Panc1 (cell line): ENCODE measurements around the gene PSMD3. TPM values are rescaled to one million over a fixed set of nuclear protein-coding genes. Genes with fewer than 3 reads are reported as not detected.

Source experiments
- ATAC-seq: fragments of 200-7000 bp; cut with Tn5 transposase; 2 replicates; pipeline ENCODE4 v1.9.1; 2020; ENCODE audit warnings: mild to moderate bottlenecking, moderate library complexity
- BruUV-seq: library from RNA; stranded (reverse); fragments of 400-500 nt; replicated peaks from 2 replicates; lab custom pipeline; 2021; lab: Mats Ljungman, UMichigan
- CTCF ChIA-PET: fragments of 300-600 bp; sonication (Branson Sonifier 250); formaldehyde crosslinking; loops from one replicate; lab custom pipeline; 2022; ENCODE audit warnings: antibody characterized with exemption; lab: Charles Lee
- POLR2A ChIA-PET: fragments of 300-600 bp; sonication (Branson Sonifier 250); formaldehyde crosslinking; loops from one replicate; lab custom pipeline; 2022; ENCODE audit warnings: antibody characterized with exemption; lab: Charles Lee
- DNase-seq: peaks from one replicate; pipeline ENCODE4 v3.0.0-alpha.2; 2010; ENCODE audit warnings: low read depth, low spot score
- H3K27ac ChIP-seq: 2 replicates; pipeline ENCODE4 v1.5.1; 2011; ENCODE audit warnings: mild to moderate bottlenecking, low read length, inconsistent platforms
- H3K27me3 ChIP-seq: fragments of 200-500 bp; sonication (Bioruptor generic); 2 replicates; pipeline ENCODE4 v1.6.0; 2014; ENCODE audit warnings: low read length, inconsistent platforms; ENCODE audit not compliant: control insufficient read depth, insufficient read depth
- H3K36me3 ChIP-seq: fragments of 200-500 bp; sonication (Bioruptor generic); 2 replicates; pipeline ENCODE4 v1.5.1; 2014; ENCODE audit warnings: inconsistent platforms, mild to moderate bottlenecking, low read length, moderate library complexity; ENCODE audit not compliant: control insufficient read depth, insufficient read depth
- H3K4me1 ChIP-seq: 2 replicates; pipeline ENCODE4 v1.5.1; 2011; ENCODE audit warnings: inconsistent platforms, mild to moderate bottlenecking, low read length, moderate library complexity; ENCODE audit not compliant: control insufficient read depth, insufficient read depth
- H3K4me3 ChIP-seq, 2 experiments: 2 replicates each; pipeline ENCODE4 v1.5.1; 2011 to 2012; ENCODE audit warnings: low read depth in 2 of 2, low read length in 2 of 2, mild to moderate bottlenecking in 2 of 2, inconsistent platforms in 1 of 2, moderate library complexity in 1 of 2
- H3K9me3 ChIP-seq: fragments of 200-500 bp; sonication (Bioruptor generic); 2 replicates; pipeline ENCODE4 v1.5.1; 2014; ENCODE audit warnings: low read depth, mild to moderate bottlenecking, inconsistent platforms, low read length, moderate library complexity; ENCODE audit not compliant: control insufficient read depth, insufficient read depth
- CTCF ChIP-seq: fragments of 450-650 bp; IDR thresholded peaks from 2 replicates; pipeline ENCODE4 v1.5.1; 2017; ENCODE audit warnings: mild to moderate bottlenecking
- POLR2AphosphoS5 ChIP-seq: IDR thresholded peaks from 2 replicates; pipeline ENCODE4 v1.6.1; 2012; ENCODE audit warnings: mild to moderate bottlenecking, low read depth, low read length, moderate library complexity
- REST ChIP-seq, 2 experiments: IDR thresholded peaks; 2 replicates each; pipeline ENCODE4 v1.6.1; 2011 to 2012; ENCODE audit warnings: low read depth in 2 of 2, control low read depth in 1 of 2, low read length in 1 of 2, mild to moderate bottlenecking in 1 of 2, moderate library complexity in 1 of 2; ENCODE audit not compliant: insufficient read depth in 1 of 2
- SIN3A ChIP-seq: IDR thresholded peaks from 2 replicates; pipeline ENCODE4 v1.6.1; 2012; ENCODE audit warnings: low read depth, mild to moderate bottlenecking, low read length, moderate library complexity, borderline replicate concordance; ENCODE audit not compliant: insufficient read depth
- TCF7L2 ChIP-seq: IDR thresholded peaks from 2 replicates; pipeline ENCODE4 v1.6.1; 2011; ENCODE audit warnings: mild to moderate bottlenecking, low read depth, low read length, inconsistent platforms
- in situ Hi-C: cut with HindIII; loops from 2 replicates; pipeline ENCODE4 v1.10.0; 2016; ENCODE audit warnings: low sequenced_read_pairs, low pct_unique_long_range_greater_than_20kb
- intact Hi-C: fragments of 100-400 bp; cut with micrococcal nuclease; formaldehyde crosslinking; loops from one replicate; pipeline ENCODE4 v1.10.0; 2022; ENCODE audit not compliant: unreplicated experiment
- total RNA-seq: library from RNA; stranded (reverse); gene quantifications from one replicate; pipeline ENCODE4 v1.2.1, GENCODE V29; 2021; ENCODE audit not compliant: unreplicated experiment

Gene PSMD3
- total RNA-seq, 1 experiment from 2014 or later, result 175 TPM

- POLR2A ChIA-PET, result no interaction called here
- no TSS peak for BruUV-seq
- CTCF ChIA-PET, result no interaction called here
- Histone ChIP-seq H3K9me3 (no peaks in the 10 kb centered on the region), H3K27ac (no peak overlapping the region), H3K4me1 (peaks cover 12% of the 10 kb centered on the region), H3K4me3 (no peak overlapping the region), H3K27me3 (no peaks in the 10 kb centered on the region), H3K36me3 (no peaks in the 10 kb centered on the region)
- in situ Hi-C loops, result no loop called here
- TF ChIP-seq TCF7L2, result no peak
- TF ChIP-seq POLR2AphosphoS5, result no peak
- no peak for TF ChIP-seq REST (IDR thresholded peaks at IDR 0.05; ENCODE audit: insufficient read depth in 1 of 2, low read depth in 2 of 2, low read length in 1 of 2)
- TF ChIP-seq CTCF, result no peak
- TF ChIP-seq SIN3A, result no peak
- ATAC-seq (no peak), DNase-seq (no peak)
- intact Hi-C loops, result no loop called here
Observed at GRCh38 chr17:40020146-40020545, 39.5 kb downstream of the PSMD3 start.

GRCh38 chr17:40021451-40021971, 40.9 kb downstream of the PSMD3 start:
- no TSS peak for BruUV-seq
- no peak overlapping the region for H3K4me3 ChIP-seq
- DNase-seq (no peak), ATAC-seq (peak; percentile 78)
- no peaks in the 10 kb centered on the region for H3K9me3 ChIP-seq
- peaks cover 12% of the 10 kb centered on the region for H3K4me1 ChIP-seq
- ChIA-PET POLR2A (interaction anchor here (0.6 to 1.3 kb wide), 2 partner anchors 13 to 91 kb away, joined by 4 read pairs; no protein-coding TSS in a partner anchor), CTCF (interaction anchor here (0.7 to 1.5 kb wide), 5 partner anchors 9 to 266 kb away, joined by 3 to 5 read pairs (median 4); no protein-coding TSS in a partner anchor)
- H3K36me3 ChIP-seq, result no peaks in the 10 kb centered on the region
- no peak overlapping the region for H3K27ac ChIP-seq
- TF ChIP-seq TCF7L2 (no peak), CTCF (no peak), POLR2AphosphoS5 (no peak), SIN3A (no peak), REST (IDR thresholded peaks at IDR 0.05; ENCODE audit: insufficient read depth in 1 of 2, low read depth in 2 of 2, low read length in 1 of 2) (no peak)
- in situ Hi-C loops (no loop called here), intact Hi-C loops (no loop called here)
- no peaks in the 10 kb centered on the region for H3K27me3 ChIP-seq
